Smooth muscle cell (in vitro differentiated cells): ENCODE data around the gene MED13L. TPM values are rescaled to one million over a fixed set of nuclear protein-coding genes. Genes with fewer than 3 reads are reported as not detected.

Source experiments
- DNase-seq: peaks from one replicate; lab custom pipeline; 2025; ENCODE audit not compliant: unreplicated experiment; lab: John Stamatoyannopoulos, UW
- H2AFZ ChIP-seq: fragments of 200-600 bp; sonication (generic); 2 replicates; pipeline ENCODE4 v1.6.0; 2016; ENCODE audit warnings: antibody characterized with exemption, low read depth, mild to moderate bottlenecking
- H3F3A ChIP-seq: fragments of 200-600 bp; sonication (generic); 2 replicates; pipeline ENCODE4 v1.6.0; 2017; ENCODE audit warnings: antibody characterized with exemption, low read depth
- H3K27ac ChIP-seq: fragments of 200-600 bp; sonication (generic); 2 replicates; pipeline ENCODE4 v1.5.1; 2016; ENCODE audit warnings: low read depth, mild to moderate bottlenecking
- H3K27me3 ChIP-seq: fragments of 200-600 bp; sonication (generic); 2 replicates; pipeline ENCODE4 v1.6.1; 2016; ENCODE audit warnings: low read depth, mild to moderate bottlenecking
- H3K36me3 ChIP-seq: fragments of 200-600 bp; sonication (generic); 2 replicates; pipeline ENCODE4 v1.5.1; 2016; ENCODE audit warnings: low read depth
- H3K4me1 ChIP-seq: fragments of 200-600 bp; sonication (generic); 2 replicates; pipeline ENCODE4 v1.5.1; 2016; ENCODE audit warnings: low read depth
- H3K4me2 ChIP-seq: fragments of 200-600 bp; sonication (generic); 2 replicates; pipeline ENCODE4 v1.6.0; 2016; ENCODE audit warnings: mild to moderate bottlenecking
- H3K4me3 ChIP-seq: fragments of 200-600 bp; sonication (generic); 2 replicates; pipeline ENCODE4 v1.5.1; 2016; ENCODE audit warnings: mild to moderate bottlenecking
- H3K79me2 ChIP-seq: fragments of 200-600 bp; sonication (generic); 2 replicates; pipeline ENCODE4 v1.6.0; 2016; ENCODE audit warnings: low read depth, mild to moderate bottlenecking
- H3K9ac ChIP-seq: fragments of 200-600 bp; sonication (generic); 2 replicates; pipeline ENCODE4 v1.6.0; 2016; ENCODE audit warnings: low read depth
- H3K9me3 ChIP-seq: fragments of 200-600 bp; sonication (generic); replicated peaks from 2 replicates; pipeline ENCODE4 v1.5.1; 2016; ENCODE audit warnings: low read depth
- H4K20me1 ChIP-seq: fragments of 200-600 bp; sonication (generic); 2 replicates; pipeline ENCODE4 v1.6.0; 2016; ENCODE audit warnings: low read depth
- WGBS: methylation state at CpG from one replicate; pipeline ENCODE4 v1.1.7; 2016; ENCODE audit warnings: low lambda C conversion rate; 5-methylcytosine and 5-hydroxymethylcytosine counted together
- polyA plus RNA-seq: library from polyadenylated mRNA; unstranded; fragments of >200 nt; fragmentation: Nextera tagmentation; extraction: Ambion mirVana; gene quantifications from 2 replicates; pipeline ENCODE4 v1.2.1, GENCODE V29; 2016
- total RNA-seq: library from RNA; depleted of rRNA; stranded (reverse); fragments of >200 nt; gene quantifications from 2 replicates; pipeline ENCODE4 v1.2.3, GENCODE V29; 2014
- TF ChIP-seq, protein P1 (sequence below): fragments of 200-600 bp; sonication (generic); IDR thresholded peaks from 2 replicates; pipeline ENCODE4 v1.5.1; 2017; ENCODE audit warnings: borderline replicate concordance, mild to moderate bottlenecking, antibody characterized with exemption; ENCODE audit not compliant: insufficient read depth, poor library complexity, severe bottlenecking

Gene MED13L
- total and polyA plus RNA-seq, 2 experiments from 2014 or later, result 13.2 to 74.3 TPM

DNA sequence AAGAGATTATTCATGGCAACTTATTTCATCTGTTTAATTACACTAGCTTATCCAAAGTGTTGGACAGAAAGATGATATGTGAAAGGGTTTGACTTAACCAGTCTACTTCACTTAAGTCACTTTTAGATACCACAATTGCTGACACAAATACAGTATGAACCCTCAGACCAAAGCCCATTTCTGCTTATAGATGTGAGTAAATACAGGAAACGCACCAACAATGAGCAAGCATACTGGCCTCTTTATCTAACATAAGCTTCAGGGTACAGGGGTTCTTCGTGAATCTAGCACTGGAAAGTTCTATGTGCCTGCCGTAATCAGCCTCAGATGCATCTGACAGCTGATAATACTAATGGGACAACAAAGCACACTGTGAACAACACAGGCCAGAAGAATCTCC, 209.6 kb downstream of the MED13L start:
- peaks cover 25% of the 10 kb centered on the region for H3K4me1 ChIP-seq
- peak overlapping the region; percentile 77 for H3K27ac ChIP-seq
- no peak for DNase-seq
- peaks cover 22% of the 10 kb centered on the region for H3F3A ChIP-seq
- H2AFZ ChIP-seq, result no peak overlapping the region
- H3K36me3 ChIP-seq, result no peaks in the 10 kb centered on the region
- H3K4me3 ChIP-seq, result no peak overlapping the region
- H3K9ac ChIP-seq, result peak overlapping the region; percentile 12
- H3K27me3 ChIP-seq, result no peaks in the 10 kb centered on the region
- H3K9me3 ChIP-seq, result no peaks in the 10 kb centered on the region
- H3K4me2 ChIP-seq, result peak overlapping the region; percentile 59
- 24% methylated on average over 3 of the region's 3 CpGs for WGBS
- TF ChIP-seq, protein P1, sequence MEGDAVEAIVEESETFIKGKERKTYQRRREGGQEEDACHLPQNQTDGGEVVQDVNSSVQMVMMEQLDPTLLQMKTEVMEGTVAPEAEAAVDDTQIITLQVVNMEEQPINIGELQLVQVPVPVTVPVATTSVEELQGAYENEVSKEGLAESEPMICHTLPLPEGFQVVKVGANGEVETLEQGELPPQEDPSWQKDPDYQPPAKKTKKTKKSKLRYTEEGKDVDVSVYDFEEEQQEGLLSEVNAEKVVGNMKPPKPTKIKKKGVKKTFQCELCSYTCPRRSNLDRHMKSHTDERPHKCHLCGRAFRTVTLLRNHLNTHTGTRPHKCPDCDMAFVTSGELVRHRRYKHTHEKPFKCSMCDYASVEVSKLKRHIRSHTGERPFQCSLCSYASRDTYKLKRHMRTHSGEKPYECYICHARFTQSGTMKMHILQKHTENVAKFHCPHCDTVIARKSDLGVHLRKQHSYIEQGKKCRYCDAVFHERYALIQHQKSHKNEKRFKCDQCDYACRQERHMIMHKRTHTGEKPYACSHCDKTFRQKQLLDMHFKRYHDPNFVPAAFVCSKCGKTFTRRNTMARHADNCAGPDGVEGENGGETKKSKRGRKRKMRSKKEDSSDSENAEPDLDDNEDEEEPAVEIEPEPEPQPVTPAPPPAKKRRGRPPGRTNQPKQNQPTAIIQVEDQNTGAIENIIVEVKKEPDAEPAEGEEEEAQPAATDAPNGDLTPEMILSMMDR, result no peak
- peaks cover 84% of the 10 kb centered on the region for H3K79me2 ChIP-seq
- peaks cover 91% of the 10 kb centered on the region for H4K20me1 ChIP-seq

DNA sequence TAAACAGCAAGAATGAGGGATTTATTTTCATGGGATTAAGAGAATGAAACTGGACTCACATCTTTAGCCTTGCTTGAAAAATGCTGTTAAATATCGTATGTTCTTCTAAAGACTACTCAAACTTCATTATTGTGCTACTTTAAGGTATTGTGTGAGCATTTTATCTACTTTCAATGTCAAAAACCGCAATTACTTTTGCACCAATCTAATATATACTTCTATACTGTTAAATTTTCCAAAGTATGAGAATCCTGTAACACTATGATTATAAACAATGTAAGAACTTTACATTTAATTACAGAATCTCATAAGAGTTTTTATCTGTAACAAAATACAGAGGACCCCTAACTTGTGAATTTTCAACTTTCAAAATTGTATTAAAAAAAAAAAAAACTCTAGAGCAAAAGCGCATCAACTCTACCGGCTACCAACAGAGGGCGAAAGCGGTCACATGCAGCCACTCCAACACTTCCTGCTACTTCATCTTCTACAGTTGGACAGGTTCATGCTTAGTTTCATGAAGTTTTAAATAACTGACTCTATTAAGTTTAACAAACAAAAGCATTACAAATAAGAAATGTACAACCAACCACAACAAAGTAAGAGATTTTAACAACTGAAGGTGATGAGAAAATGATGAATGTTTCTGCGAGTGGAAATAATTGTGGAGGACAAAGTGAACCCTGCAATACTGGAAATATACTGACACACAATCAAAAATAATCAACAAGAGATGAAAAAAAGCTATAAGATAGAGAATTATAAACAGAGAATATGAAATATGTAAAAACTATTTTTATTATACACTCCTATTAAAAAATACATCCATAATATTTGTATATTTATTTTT, 210.9 kb downstream of the MED13L start:
- Histone ChIP-seq H3K4me1 (peaks cover 25% of the 10 kb centered on the region), H3K27me3 (no peaks in the 10 kb centered on the region), H3K79me2 (peaks cover 77% of the 10 kb centered on the region), H3K27ac (no peak overlapping the region), H3K4me3 (no peak overlapping the region), H3K36me3 (no peaks in the 10 kb centered on the region), H2AFZ (no peak overlapping the region), H4K20me1 (peaks cover 87% of the 10 kb centered on the region), H3F3A (peaks cover 22% of the 10 kb centered on the region), H3K4me2 (no peak overlapping the region), H3K9me3 (no peaks in the 10 kb centered on the region), H3K9ac (no peak overlapping the region)
- TF ChIP-seq, protein P1, result peak; percentile 91
- DNase-seq, result no peak
- WGBS, result 49% methylated on average over 7 of the region's 7 CpGs

DNA sequence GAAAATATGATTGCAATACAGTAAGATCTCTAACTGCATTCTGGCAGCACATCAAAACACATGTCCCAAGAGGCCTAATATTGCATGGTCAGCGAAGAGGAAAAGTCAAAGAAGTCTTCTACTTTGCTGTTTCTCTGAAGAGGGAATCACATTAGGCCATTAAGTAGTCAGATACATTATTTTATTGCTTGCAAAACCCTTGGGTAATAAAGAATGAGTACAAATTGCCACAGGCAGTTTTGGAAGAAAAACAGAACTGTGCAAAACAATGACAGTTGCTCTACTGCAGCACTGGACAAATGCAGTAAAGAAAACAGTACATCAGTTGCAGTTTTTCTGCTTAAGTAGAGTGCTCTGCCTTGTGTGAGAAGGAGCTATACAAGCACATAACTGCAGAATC, 211.9 kb downstream of the MED13L start:
- Histone ChIP-seq H3K27me3 (no peaks in the 10 kb centered on the region), H3F3A (peaks cover 22% of the 10 kb centered on the region), H3K4me1 (peaks cover 25% of the 10 kb centered on the region), H3K4me3 (no peak overlapping the region), H2AFZ (no peak overlapping the region), H3K4me2 (no peak overlapping the region), H3K9me3 (no peaks in the 10 kb centered on the region), H3K79me2 (peaks cover 78% of the 10 kb centered on the region), H3K36me3 (no peaks in the 10 kb centered on the region), H3K27ac (peak overlapping the region; percentile 14), H3K9ac (no peak overlapping the region), H4K20me1 (peaks cover 87% of the 10 kb centered on the region)
- TF ChIP-seq, protein P1, result no peak
- DNase-seq, result no peak
- 82% methylated on average over 1 of the region's 1 CpG for WGBS

DNA sequence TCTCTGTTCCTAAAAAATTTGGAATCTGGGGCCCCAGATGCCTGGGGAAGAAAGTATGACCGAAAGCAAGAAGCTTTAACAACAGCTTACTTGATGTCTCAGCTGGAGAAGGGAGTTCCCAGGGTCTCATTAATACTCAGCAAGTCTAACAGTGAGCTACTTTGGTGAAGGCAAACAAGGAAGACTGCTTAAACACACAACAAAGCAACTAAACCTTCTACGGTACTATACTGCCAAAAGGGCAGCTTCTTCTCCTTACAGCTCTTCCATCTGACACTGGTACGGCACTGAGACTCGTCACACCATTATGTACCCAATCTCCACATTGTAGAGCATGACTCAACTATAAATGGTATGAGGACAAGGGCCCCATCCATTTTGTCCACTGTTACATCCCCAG, 213.0 kb downstream of the MED13L start:
- no peaks in the 10 kb centered on the region for H3K27me3 ChIP-seq
- 94% methylated on average over 4 of the region's 4 CpGs for WGBS
- peaks cover 77% of the 10 kb centered on the region for H3K79me2 ChIP-seq
- no peak overlapping the region for H2AFZ ChIP-seq
- no peak overlapping the region for H3K9ac ChIP-seq
- H3K4me1 ChIP-seq, result peaks cover 25% of the 10 kb centered on the region
- no peak for DNase-seq
- no peaks in the 10 kb centered on the region for H3K36me3 ChIP-seq
- H3F3A ChIP-seq, result peaks cover 12% of the 10 kb centered on the region
- H3K4me2 ChIP-seq, result no peak overlapping the region
- TF ChIP-seq, protein P1, result no peak
- no peak overlapping the region for H3K27ac ChIP-seq
- no peak overlapping the region for H3K4me3 ChIP-seq
- H3K9me3 ChIP-seq, result no peaks in the 10 kb centered on the region
- peaks cover 85% of the 10 kb centered on the region for H4K20me1 ChIP-seq
